H1 (cell line): Measurements from ENCODE around the gene KDM5A. TPM values are rescaled to one million over a fixed set of nuclear protein-coding genes. Genes with fewer than 3 reads are reported as not detected.
"Not testable (repeated sequence)": the region's sequence is repeated elsewhere in the genome, so short reads cannot be mapped to it uniquely, and the experiment has no call there.

Source experiments
- CTCF ChIA-PET: fragments of 300-600 bp; sonication (Branson Sonifier 250); formaldehyde crosslinking; loops from one replicate; lab custom pipeline; 2021; ENCODE audit not compliant: partially characterized antibody; lab: Charles Lee
- POLR2A ChIA-PET: fragments of 300-600 bp; sonication (Branson Sonifier 250); formaldehyde crosslinking; loops from one replicate; lab custom pipeline; 2021; ENCODE audit warnings: inconsistent platforms; ENCODE audit not compliant: partially characterized antibody; lab: Charles Lee
- DNase-seq, 2 experiments: peaks; one replicate each; pipeline versions ENCODE4 v3.0.0 to v3.0.0-alpha.2; 2010 to 2022; ENCODE audit warnings: low spot score in 2 of 2, low read depth in 1 of 2, mixed read lengths in 1 of 2
- FAIRE-seq: peaks from 2 replicates; lab custom pipeline; 2011; peaks lifted over from hg19 to GRCh38; lab: Jason Lieb, UNC
- H2AFZ ChIP-seq: 2 replicates; pipeline ENCODE4 v1.8.1; 2012; ENCODE audit warnings: low read length, inconsistent platforms
- H2AK5ac ChIP-seq: 2 replicates; pipeline ENCODE4 v1.6.1; 2013; ENCODE audit warnings: low read depth, low read length
- H2BK120ac ChIP-seq: replicated peaks from 2 replicates; pipeline ENCODE3; 2013; ENCODE audit warnings: low read depth, low read length, inconsistent platforms
- H2BK12ac ChIP-seq: 2 replicates; pipeline ENCODE4 v1.6.1; 2013; ENCODE audit warnings: low read depth, low read length
- H2BK15ac ChIP-seq: 2 replicates; pipeline ENCODE4 v1.6.1; 2013; ENCODE audit warnings: low read length
- H2BK20ac ChIP-seq: 2 replicates; pipeline ENCODE4 v1.6.1; 2013; ENCODE audit warnings: low read length
- H2BK5ac ChIP-seq: 2 replicates; pipeline ENCODE4 v1.6.1; 2013; ENCODE audit warnings: low read depth, low read length
- H3K14ac ChIP-seq: 2 replicates; pipeline ENCODE4 v1.6.1; 2013; ENCODE audit warnings: inconsistent platforms; ENCODE audit not compliant: insufficient read length
- H3K18ac ChIP-seq: 2 replicates; pipeline ENCODE4 v1.6.1; 2013; ENCODE audit warnings: low read length; ENCODE audit errors: extremely low read depth
- H3K23ac ChIP-seq: 2 replicates; pipeline ENCODE4 v1.6.1; 2013; ENCODE audit warnings: inconsistent platforms; ENCODE audit not compliant: insufficient read length
- H3K23me2 ChIP-seq: 2 replicates; pipeline ENCODE4 v1.6.1; 2013; ENCODE audit warnings: low read depth, low read length
- H3K27ac ChIP-seq: 2 replicates; pipeline ENCODE4 v1.6.1; 2011; ENCODE audit warnings: low read depth, low read length, inconsistent platforms
- H3K27me3 ChIP-seq, 4 experiments: replicated peaks in 1 of 4; 1 replicate in 1 of 4; 2 replicates in 3 of 4; pipeline versions ENCODE4 v1.6.1 to v1.8.1; 2011 to 2013; ENCODE audit warnings: low read length in 3 of 4, mild to moderate bottlenecking in 3 of 4, inconsistent platforms in 2 of 4, mixed read lengths in 2 of 4, moderate library complexity in 1 of 4; ENCODE audit not compliant: control insufficient read depth in 3 of 4, insufficient read depth in 3 of 4; ENCODE audit errors: extremely low read depth in 1 of 4
- H3K36me3 ChIP-seq, 4 experiments: 2 replicates each; pipeline versions ENCODE4 v1.6.1 to v1.8.1; 2011 to 2013; ENCODE audit warnings: mild to moderate bottlenecking in 4 of 4, low read length in 3 of 4, moderate library complexity in 2 of 4, control low read depth in 1 of 4, inconsistent platforms in 1 of 4; ENCODE audit not compliant: insufficient read depth in 4 of 4, control insufficient read depth in 2 of 4
- H3K4ac ChIP-seq: replicated peaks from 2 replicates; pipeline ENCODE3; 2013; ENCODE audit warnings: low read length, low read depth, mixed read lengths, inconsistent platforms; ENCODE audit not compliant: insufficient read length
- H3K4me1 ChIP-seq, 4 experiments: replicated peaks in 1 of 4; 1 replicate in 1 of 4; 2 replicates in 3 of 4; pipeline versions ENCODE4 v1.6.1 to v1.8.1; 2011 to 2013; ENCODE audit warnings: low read length in 3 of 4, inconsistent platforms in 2 of 4, mixed read lengths in 1 of 4; ENCODE audit not compliant: insufficient read depth in 4 of 4, control insufficient read depth in 3 of 4
- H3K4me2 ChIP-seq, 2 experiments: 2 replicates each; pipeline versions ENCODE4 v1.6.1 to v1.8.1; 2011 to 2013; ENCODE audit warnings: low read depth in 2 of 2, low read length in 2 of 2, control low read depth in 1 of 2, inconsistent platforms in 1 of 2, mild to moderate bottlenecking in 1 of 2; ENCODE audit not compliant: insufficient read depth in 1 of 2
- H3K4me3 ChIP-seq, 4 experiments: fragments of 200-600, 300-600 bp in 1 of 4; sonication (generic), shearing (Covaris generic), sonication (Bioruptor Twin) in 1 of 4; 2 replicates each; pipeline versions ENCODE4 v1.5.1 to v1.8.1; 2011 to 2016; ENCODE audit warnings: low read length in 4 of 4, low read depth in 3 of 4, control low read depth in 2 of 4, inconsistent platforms in 2 of 4, mild to moderate bottlenecking in 2 of 4, mixed read lengths in 1 of 4, moderate library complexity in 1 of 4; ENCODE audit not compliant: insufficient read depth in 2 of 4; ENCODE audit errors: extremely low read depth in 1 of 4
- H3K56ac ChIP-seq: replicated peaks from 2 replicates; pipeline ENCODE3; 2013; ENCODE audit warnings: low read depth, mild to moderate bottlenecking, mixed read lengths, low read length, inconsistent platforms; ENCODE audit not compliant: insufficient read length
- H3K79me1 ChIP-seq: 2 replicates; pipeline ENCODE4 v1.6.1; 2013; ENCODE audit warnings: low read depth, low read length, control low read depth
- H3K79me2 ChIP-seq, 2 experiments: 2 replicates each; pipeline versions ENCODE4 v1.6.1 to v1.8.1; 2012 to 2013; ENCODE audit warnings: low read length in 2 of 2, mild to moderate bottlenecking in 2 of 2, inconsistent platforms in 1 of 2; ENCODE audit not compliant: insufficient read depth in 2 of 2, control insufficient read depth in 1 of 2
- H3K9ac ChIP-seq, 4 experiments: replicated peaks in 1 of 4; 1 replicate in 1 of 4; 2 replicates in 3 of 4; pipeline versions ENCODE4 v1.6.1 to v1.8.1; 2011 to 2013; ENCODE audit warnings: low read depth in 3 of 4, low read length in 3 of 4, control low read depth in 2 of 4, mild to moderate bottlenecking in 2 of 4, moderate library complexity in 2 of 4, inconsistent platforms in 1 of 4; ENCODE audit errors: extremely low read depth in 1 of 4
- H3K9me3 ChIP-seq, 2 experiments: 2 replicates each; pipeline versions ENCODE4 v1.6.1 to v1.8.1; 2012 to 2013; ENCODE audit warnings: mild to moderate bottlenecking in 2 of 2, moderate library complexity in 2 of 2, control low read depth in 1 of 2, inconsistent platforms in 1 of 2, low read depth in 1 of 2, low read length in 1 of 2, mixed read lengths in 1 of 2; ENCODE audit not compliant: insufficient read depth in 2 of 2
- H4K20me1 ChIP-seq, 2 experiments: replicated peaks in 1 of 2; 2 replicates each; pipeline versions ENCODE3 to v1.8.1; 2011 to 2013; ENCODE audit warnings: inconsistent platforms in 2 of 2, low read length in 2 of 2, mild to moderate bottlenecking in 1 of 2; ENCODE audit not compliant: insufficient read depth in 2 of 2, control insufficient read depth in 1 of 2
- H4K5ac ChIP-seq: 2 replicates; pipeline ENCODE4 v1.6.1; 2013; ENCODE audit warnings: low read length, low read depth, mixed read lengths, inconsistent platforms; ENCODE audit not compliant: insufficient read length
- H4K8ac ChIP-seq: 2 replicates; pipeline ENCODE4 v1.8.0; 2013; ENCODE audit warnings: mild to moderate bottlenecking, moderate library complexity, low read length, inconsistent platforms; ENCODE audit not compliant: insufficient read depth; ENCODE audit errors: extremely low read depth
- H4K91ac ChIP-seq: replicated peaks from 2 replicates; pipeline ENCODE3; 2013; ENCODE audit warnings: low read length, mixed read lengths, inconsistent platforms; ENCODE audit not compliant: insufficient read length
- WGBS, 2 experiments: shearing (Covaris generic) in 1 of 2; methylation state at CpG; one replicate each; pipeline versions ENCODE4 v1.1.6 to v1.1.7; 2013 to 2015; ENCODE audit warnings: low lambda C conversion rate in 2 of 2, mixed read lengths in 2 of 2, inconsistent platforms in 1 of 2, low coverage in 1 of 2, missing lambda C conversion rate in 1 of 2; ENCODE audit not compliant: insufficient replicate concordance in 2 of 2, insufficient coverage in 1 of 2, insufficient read length in 1 of 2; ENCODE audit errors: extremely low coverage in 1 of 2, missing lambda C conversion rate in 1 of 2; 5-methylcytosine and 5-hydroxymethylcytosine counted together
- polyA plus RNA-seq, 7 experiments: library from polyadenylated mRNA; depleted of rRNA in 3 of 7; stranded (reverse) in 5 of 7; unstranded in 2 of 7; fragments of >200 nt in 5 of 7; fragments of 200-250 nt in 2 of 7; gene quantifications; 1 replicate in 5 of 7; 2 replicates in 1 of 7; 4 replicates in 1 of 7; pipeline versions ENCODE4 v1.2.1 to v1.2.3, GENCODE V29; 2011 to 2013; ENCODE audit warnings: missing spikeins in 2 of 7, mixed read lengths in 2 of 7
- total RNA-seq: library from RNA; stranded (reverse); fragmentation: NEBNext Ultra II Directional; extraction: Animal tissue kit (Norgen Biotek cat#: 25700); gene quantifications from 2 replicates; pipeline ENCODE4 v1.2.1, GENCODE V29; 2021

The KDM5A gene
- total and polyA plus RNA-seq, 2 of the 8 experiments (the other 6 are each of a cell fraction or from before 2014, with no cell fraction given) = 6.3 to 36.9 TPM

DNA sequence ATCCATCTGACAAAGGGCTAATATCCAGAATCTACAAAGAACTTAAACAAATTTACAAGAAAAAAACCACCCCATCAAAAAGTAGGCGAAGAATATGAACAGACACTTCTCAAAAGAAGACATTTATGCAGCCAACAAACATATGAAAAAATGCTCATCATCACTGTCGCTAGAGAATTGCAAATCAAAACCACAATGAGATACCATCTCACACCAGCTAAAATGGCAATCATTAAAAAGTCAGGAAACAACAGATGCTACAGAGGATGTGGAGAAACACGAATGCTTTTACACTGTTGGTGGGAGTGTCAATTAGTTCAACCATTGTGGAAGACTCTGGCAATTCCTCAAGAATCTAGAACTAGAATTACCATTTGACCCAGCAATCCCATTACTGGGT, 86.4 kb downstream of the KDM5A start:
- H4K5ac ChIP-seq, H3K4me3 ChIP-seq, H3K4me1 ChIP-seq, H2BK120ac ChIP-seq, H2AK5ac ChIP-seq, H3K79me2 ChIP-seq, H2BK5ac ChIP-seq, H3K27ac ChIP-seq, H3K79me1 ChIP-seq, H4K8ac ChIP-seq, FAIRE-seq, H3K23me2 ChIP-seq, H4K91ac ChIP-seq, DNase-seq, H4K20me1 ChIP-seq, H2BK15ac ChIP-seq, H3K14ac ChIP-seq, H3K23ac ChIP-seq, CTCF ChIA-PET, H3K9me3 ChIP-seq, H3K56ac ChIP-seq, H3K18ac ChIP-seq, H3K4me2 ChIP-seq, H3K27me3 ChIP-seq, H2BK12ac ChIP-seq, H2BK20ac ChIP-seq, H3K9ac ChIP-seq, H2AFZ ChIP-seq, H3K4ac ChIP-seq: not testable (repeated sequence)
- POLR2A ChIA-PET = interaction anchor here (0.6 kb wide), 1 partner anchor 80 kb away, joined by 3 read pairs; no protein-coding TSS in a partner anchor
- 94% methylated on average over 3 of the region's 3 CpGs; no CpG with 5 or more reads in 1 of the 2 experiments for WGBS, 2 experiments
- H3K36me3 ChIP-seq = peaks cover 7 to 21% (median 15%) of the 10 kb centered on the region in 4 experiments

DNA sequence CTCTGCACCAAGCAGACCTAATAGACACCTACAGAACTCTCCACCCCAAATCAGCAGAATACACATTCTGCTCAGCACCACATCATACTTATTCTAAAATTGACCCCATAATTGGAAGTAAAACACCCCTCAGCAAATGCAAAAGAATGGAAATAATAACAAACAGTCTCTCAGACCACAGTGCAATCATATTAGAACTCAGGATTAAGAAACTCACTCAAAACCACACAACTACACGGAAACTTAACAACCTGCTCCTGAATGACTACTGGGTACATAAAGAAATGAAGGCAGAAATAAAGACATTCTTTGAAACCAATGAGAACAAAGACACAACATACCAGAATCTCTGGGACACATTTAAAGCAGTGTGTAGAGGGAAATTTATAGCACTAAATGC, 89.0 kb downstream of the KDM5A start:
- H3K9ac ChIP-seq, H3K79me1 ChIP-seq, H3K56ac ChIP-seq, H2AK5ac ChIP-seq, H3K23ac ChIP-seq, H4K20me1 ChIP-seq, H4K5ac ChIP-seq, H2BK15ac ChIP-seq, H2BK20ac ChIP-seq, H3K4me3 ChIP-seq, H2BK120ac ChIP-seq, H3K9me3 ChIP-seq, H3K18ac ChIP-seq, H3K27me3 ChIP-seq, H4K91ac ChIP-seq, H3K4me1 ChIP-seq, H3K4ac ChIP-seq, H2BK5ac ChIP-seq, H3K27ac ChIP-seq, H3K23me2 ChIP-seq, H3K4me2 ChIP-seq, H3K79me2 ChIP-seq, FAIRE-seq, DNase-seq, H2BK12ac ChIP-seq, POLR2A ChIA-PET, H4K8ac ChIP-seq, H3K14ac ChIP-seq, H2AFZ ChIP-seq: not testable (repeated sequence)
- H3K36me3 ChIP-seq = peaks cover 3 to 14% (median 11%) of the 10 kb centered on the region in 4 experiments; a peak in 5 of 8 replicates
- 88% methylated on average over 1 of the region's 1 CpG; no CpG with 5 or more reads in 1 of the 2 experiments for WGBS, 2 experiments
- CTCF ChIA-PET = interaction anchor here (1.2 kb wide), 1 partner anchor 76 kb away, joined by 3 read pairs; no protein-coding TSS in a partner anchor
